ENCODE measurements around the gene CNOT10.
"Not testable (repeated sequence)": the region's sequence is repeated elsewhere in the genome, so short reads cannot be mapped to it uniquely, and the experiment has no call there.

Gene CNOT10

DNA sequence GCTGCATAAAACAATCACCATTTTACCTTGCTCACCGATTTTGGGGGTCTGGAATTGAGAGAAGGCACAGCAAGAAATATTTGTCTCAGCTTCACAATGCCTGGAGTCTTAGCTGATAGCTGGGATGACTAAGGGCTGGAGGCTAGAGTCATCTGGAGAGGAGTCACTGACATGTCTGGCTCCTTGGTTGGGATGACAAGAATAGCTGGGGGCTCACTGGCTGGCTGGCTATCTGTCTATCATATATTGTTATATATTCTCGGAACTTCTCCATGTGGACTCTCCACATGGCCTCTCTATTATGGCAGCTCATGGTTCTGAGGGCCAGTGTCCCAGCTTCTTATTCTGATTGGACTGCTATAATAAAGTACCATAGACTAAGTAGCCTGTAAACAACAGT is 112.8 kb downstream of the CNOT10 start:
- Histone ChIP-seq H3K9me3 (ENCODE audit: control insufficient read depth in 1 of 2, low read length in 2 of 2) (no peaks in the 10 kb centered on the region), H3K4me3 (ENCODE audit: low read depth in 1 of 2, low read length in 2 of 2) (no peak overlapping the region), H3K27ac (ENCODE audit: low read length) (no peak overlapping the region), H3K4me1 (ENCODE audit: control insufficient read depth in 1 of 2, insufficient read depth in 2 of 2, low read length in 2 of 2) (no peaks in the 10 kb centered on the region), H3K27me3 (ENCODE audit: low read depth, low read length) (no peaks in the 10 kb centered on the region), H3K36me3 (ENCODE audit: control insufficient read depth in 1 of 2, insufficient read depth in 2 of 2, low read length in 2 of 2) (no peaks in the 10 kb centered on the region)

DNA sequence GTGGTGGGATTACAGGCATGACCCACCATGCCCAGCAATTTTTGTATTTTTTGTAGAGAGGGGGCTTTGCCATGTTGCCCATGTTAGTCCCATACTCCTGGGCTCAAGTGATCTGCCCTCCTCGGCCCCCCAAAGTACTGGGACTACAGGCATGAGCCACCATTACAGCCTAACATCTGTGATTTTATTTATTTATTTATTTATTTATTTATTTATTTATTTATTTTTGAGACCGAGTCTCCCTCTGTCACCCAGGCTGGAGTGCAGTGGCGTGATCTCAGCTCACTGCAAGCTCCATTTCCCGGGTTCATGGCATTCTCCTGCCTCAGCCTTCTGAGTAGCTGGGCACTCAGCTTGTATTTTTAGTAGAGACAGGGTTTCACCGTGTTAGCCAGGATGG is 116.5 kb downstream of the CNOT10 start:
- H3K9me3 ChIP-seq (ENCODE audit: control insufficient read depth in 1 of 2, low read length in 2 of 2); H3K27me3 ChIP-seq (ENCODE audit: low read depth, low read length); H3K27ac ChIP-seq (ENCODE audit: low read length); H3K36me3 ChIP-seq (ENCODE audit: control insufficient read depth in 1 of 2, insufficient read depth in 2 of 2, low read length in 2 of 2); H3K4me1 ChIP-seq (ENCODE audit: control insufficient read depth in 1 of 2, insufficient read depth in 2 of 2, low read length in 2 of 2); H3K4me3 ChIP-seq (ENCODE audit: low read depth in 1 of 2, low read length in 2 of 2): not testable (repeated sequence)

DNA sequence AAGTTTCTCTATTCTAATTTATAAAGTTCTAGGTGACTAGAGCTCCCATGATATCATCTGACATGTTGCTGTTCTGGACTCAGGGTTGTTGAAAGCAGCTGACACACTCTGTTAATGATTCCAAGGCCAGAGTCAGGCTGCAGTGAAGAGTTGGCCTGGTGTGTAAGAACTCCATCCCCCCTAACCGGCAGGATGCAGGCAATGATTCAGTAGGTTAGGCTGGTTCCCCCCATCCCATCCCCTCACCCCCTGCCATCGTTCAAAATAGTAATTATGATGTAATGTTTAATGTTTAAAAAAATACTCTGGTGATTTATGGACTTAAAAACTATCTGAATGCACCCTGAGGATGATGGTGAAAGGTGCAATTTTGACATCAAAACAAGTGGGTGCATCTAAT is 128.2 kb downstream of the CNOT10 start:
- Histone ChIP-seq H3K27ac (ENCODE audit: low read length) (no peak overlapping the region), H3K4me3 (ENCODE audit: low read depth in 1 of 2, low read length in 2 of 2) (no peak overlapping the region), H3K36me3 (ENCODE audit: control insufficient read depth in 1 of 2, insufficient read depth in 2 of 2, low read length in 2 of 2) (no peaks in the 10 kb centered on the region), H3K27me3 (ENCODE audit: low read depth, low read length) (no peaks in the 10 kb centered on the region), H3K9me3 (ENCODE audit: control insufficient read depth in 1 of 2, low read length in 2 of 2) (no peaks in the 10 kb centered on the region), H3K4me1 (ENCODE audit: control insufficient read depth in 1 of 2, insufficient read depth in 2 of 2, low read length in 2 of 2) (peaks cover 0 to 17% of the 10 kb centered on the region in 2 donors)

DNA sequence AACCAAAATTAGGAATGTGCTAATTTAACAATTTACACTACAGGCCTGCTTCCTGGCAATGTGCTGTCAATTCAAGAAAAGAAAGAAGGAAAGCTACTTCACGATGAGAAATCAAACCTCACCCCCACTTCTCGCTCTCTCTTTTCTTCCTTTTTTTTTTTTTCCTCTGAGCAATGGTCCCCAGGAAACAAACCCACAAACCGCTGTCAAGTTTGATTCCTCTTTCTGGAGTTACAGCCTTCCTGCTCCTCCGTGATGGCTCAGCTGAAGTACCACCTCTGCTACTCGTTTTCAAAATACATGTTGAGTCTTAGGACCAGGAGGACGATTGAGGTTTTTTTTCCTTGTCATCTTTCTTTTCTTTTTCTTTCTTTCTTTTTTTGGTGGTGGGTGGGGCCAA is 129.4 kb downstream of the CNOT10 start:
- H3K27ac ChIP-seq (ENCODE audit: low read length) = no peak overlapping the region
- H3K36me3 ChIP-seq (ENCODE audit: control insufficient read depth in 1 of 2, insufficient read depth in 2 of 2, low read length in 2 of 2) = no peaks in the 10 kb centered on the region
- H3K9me3 ChIP-seq (ENCODE audit: control insufficient read depth in 1 of 2, low read length in 2 of 2) = peaks cover 0 to 2% of the 10 kb centered on the region in 2 donors
- H3K27me3 ChIP-seq (ENCODE audit: low read depth, low read length) = peaks cover 9% of the 10 kb centered on the region
- peaks cover 0 to 23% of the 10 kb centered on the region in 2 donors for H3K4me1 ChIP-seq (ENCODE audit: control insufficient read depth in 1 of 2, insufficient read depth in 2 of 2, low read length in 2 of 2)
- no peak overlapping the region for H3K4me3 ChIP-seq (ENCODE audit: low read depth in 1 of 2, low read length in 2 of 2)

DNA sequence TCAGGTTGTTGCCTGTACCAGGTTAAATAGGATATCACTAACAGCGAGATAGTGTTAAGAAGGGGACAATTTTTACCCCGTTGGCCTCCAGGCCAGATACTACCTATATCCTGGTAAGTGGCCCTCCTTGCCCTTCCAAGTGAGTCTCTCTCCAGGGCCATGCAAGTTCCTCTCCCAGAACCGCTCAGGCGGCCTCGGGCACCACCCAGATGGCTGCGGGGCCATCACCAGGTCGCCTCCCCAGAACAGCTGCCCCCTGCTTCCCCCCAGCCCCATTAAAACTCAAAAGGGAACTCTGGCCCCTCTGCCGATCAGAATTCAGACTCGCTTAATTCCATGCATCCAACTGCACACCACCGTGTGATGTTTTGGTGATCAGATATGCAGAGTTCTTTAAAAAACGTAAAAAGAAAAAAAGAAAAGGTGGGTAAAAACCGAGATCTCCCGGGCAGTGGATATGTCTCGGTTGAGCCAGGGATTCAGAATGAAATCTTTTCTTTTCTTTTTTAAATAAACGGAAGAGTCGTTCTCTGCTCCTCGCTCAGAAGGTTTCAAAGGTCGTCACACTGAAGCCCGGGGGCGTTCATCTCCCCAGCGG is 131.0 kb downstream of the CNOT10 start:
- no peaks in the 10 kb centered on the region for H3K36me3 ChIP-seq (ENCODE audit: control insufficient read depth in 1 of 2, insufficient read depth in 2 of 2, low read length in 2 of 2)
- H3K27ac ChIP-seq (ENCODE audit: low read length) = no peak overlapping the region
- H3K4me1 ChIP-seq (ENCODE audit: control insufficient read depth in 1 of 2, insufficient read depth in 2 of 2, low read length in 2 of 2) = peaks cover 0 to 23% of the 10 kb centered on the region in 2 donors
- no peak overlapping the region for H3K4me3 ChIP-seq (ENCODE audit: low read depth in 1 of 2, low read length in 2 of 2)
- peaks cover 24% of the 10 kb centered on the region for H3K27me3 ChIP-seq (ENCODE audit: low read depth, low read length)
- peaks cover 0 to 3% of the 10 kb centered on the region in 2 donors for H3K9me3 ChIP-seq (ENCODE audit: control insufficient read depth in 1 of 2, low read length in 2 of 2)

DNA sequence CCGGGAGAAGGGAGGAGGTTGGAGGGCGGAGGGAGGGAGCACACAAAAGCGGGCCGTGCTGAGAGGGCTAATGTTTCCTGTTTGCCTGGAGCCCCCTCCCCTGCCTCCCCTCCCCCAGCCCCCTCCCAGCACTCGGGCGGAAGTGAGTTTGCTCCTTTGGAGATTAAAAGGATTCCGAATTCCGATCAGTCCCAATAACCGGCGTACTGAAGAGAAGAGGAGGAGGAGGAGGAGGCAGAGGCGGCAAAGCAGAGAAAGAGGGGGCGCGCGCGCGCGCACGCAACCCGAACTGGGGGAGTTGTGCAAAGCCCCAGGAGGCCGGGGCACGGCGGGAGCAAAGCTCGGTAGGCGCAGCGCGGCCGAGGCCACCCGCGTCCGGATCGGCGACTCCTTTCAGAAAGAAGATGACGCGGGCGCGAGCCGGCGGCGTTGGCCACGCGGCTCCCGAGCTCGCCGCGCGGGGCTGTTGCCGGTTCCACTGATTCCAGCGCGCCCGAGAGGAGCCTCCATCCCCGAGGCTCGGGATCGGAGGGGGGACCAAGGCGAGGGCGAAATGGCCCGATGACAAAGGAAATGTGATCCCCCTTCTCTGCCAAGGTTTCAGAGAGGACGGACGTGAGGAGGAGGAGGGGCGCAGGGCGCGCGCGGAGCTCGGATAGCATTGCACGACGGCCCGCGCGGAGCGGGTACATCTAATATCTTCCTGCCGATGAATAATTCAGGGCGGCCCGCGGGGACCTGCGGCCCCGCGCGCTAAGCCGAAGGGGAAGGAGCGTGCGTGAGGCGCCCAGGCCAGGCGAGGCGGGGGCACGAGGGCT is 131.7 kb downstream of the CNOT10 start:
- Histone ChIP-seq H3K27me3 (ENCODE audit: low read depth, low read length) (peaks cover 30% of the 10 kb centered on the region), H3K27ac (ENCODE audit: low read length) (no peak overlapping the region), H3K4me1 (ENCODE audit: control insufficient read depth in 1 of 2, insufficient read depth in 2 of 2, low read length in 2 of 2) (peaks cover 0 to 23% of the 10 kb centered on the region in 2 donors), H3K9me3 (ENCODE audit: control insufficient read depth in 1 of 2, low read length in 2 of 2) (peaks cover 0 to 3% of the 10 kb centered on the region in 2 donors), H3K4me3 (ENCODE audit: low read depth in 1 of 2, low read length in 2 of 2) (peak overlapping the region; percentile 33 to 63), H3K36me3 (ENCODE audit: control insufficient read depth in 1 of 2, insufficient read depth in 2 of 2, low read length in 2 of 2) (no peaks in the 10 kb centered on the region)

DNA sequence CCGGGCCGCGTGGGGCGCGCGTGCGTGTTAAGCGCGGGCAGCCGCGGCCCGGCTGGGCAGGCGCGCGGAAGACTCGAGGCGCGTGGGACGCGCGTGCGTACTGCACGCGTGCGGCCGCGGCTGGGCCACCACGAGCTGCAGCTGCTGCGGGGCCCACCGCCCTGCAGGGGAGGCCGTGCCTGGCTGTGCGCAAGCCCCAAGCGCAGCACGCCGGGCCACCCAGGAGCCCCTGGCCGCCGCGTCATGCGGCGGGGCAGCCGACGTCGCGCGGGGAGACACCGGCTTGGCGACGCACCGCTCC is 132.2 kb downstream of the CNOT10 start:
- Histone ChIP-seq H3K27ac (ENCODE audit: low read length) (no peak overlapping the region), H3K9me3 (ENCODE audit: control insufficient read depth in 1 of 2, low read length in 2 of 2) (peaks cover 0 to 3% of the 10 kb centered on the region in 2 donors), H3K27me3 (ENCODE audit: low read depth, low read length) (peaks cover 35% of the 10 kb centered on the region), H3K36me3 (ENCODE audit: control insufficient read depth in 1 of 2, insufficient read depth in 2 of 2, low read length in 2 of 2) (no peaks in the 10 kb centered on the region), H3K4me1 (ENCODE audit: control insufficient read depth in 1 of 2, insufficient read depth in 2 of 2, low read length in 2 of 2) (peaks cover 0 to 23% of the 10 kb centered on the region in 2 donors), H3K4me3 (ENCODE audit: low read depth in 1 of 2, low read length in 2 of 2) (peak overlapping the region in 1 of 2 donors; percentile 63)

DNA sequence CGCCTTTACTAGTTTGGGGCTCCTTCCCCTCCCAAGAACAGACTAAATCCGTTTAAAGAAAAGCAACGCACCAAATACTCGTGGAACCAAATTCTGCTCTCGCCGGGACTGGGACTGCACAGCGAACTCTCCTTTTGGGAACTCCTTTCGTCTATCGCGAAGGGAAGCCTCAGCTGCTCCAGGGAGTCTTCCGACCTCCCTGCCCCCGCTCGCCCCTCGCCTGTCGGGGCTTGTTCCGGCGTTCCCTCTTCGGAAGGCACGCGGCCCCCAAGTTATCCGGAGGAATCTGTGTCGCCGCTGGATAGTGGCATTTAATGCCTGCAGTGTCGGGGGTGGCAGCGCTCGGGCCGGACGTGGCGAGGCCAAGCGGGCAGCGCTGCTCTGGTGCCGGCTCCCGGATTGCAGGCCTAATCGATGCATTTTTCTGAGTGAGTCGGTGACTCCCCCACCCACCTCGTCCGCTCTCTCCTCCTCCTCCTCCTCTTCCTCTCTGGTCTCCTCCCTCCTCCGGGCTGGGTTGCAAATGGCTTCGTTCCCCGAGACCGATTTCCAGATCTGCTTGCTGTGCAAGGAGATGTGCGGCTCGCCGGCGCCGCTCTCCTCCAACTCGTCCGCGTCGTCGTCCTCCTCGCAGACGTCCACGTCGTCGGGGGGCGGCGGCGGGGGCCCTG is 132.7 kb downstream of the CNOT10 start, which contains the start of gene TRIM71:
TRIM71 (plus strand) TSS at position 440 of the 671 bp plus-strand sequence; CDS start at position 524, 84 bp downstream.
- peaks cover 36% of the 10 kb centered on the region for H3K27me3 ChIP-seq (ENCODE audit: low read depth, low read length)
- no peak within 1 kb of the TSS for H3K27ac ChIP-seq (ENCODE audit: low read length)
- H3K9me3 ChIP-seq (ENCODE audit: control insufficient read depth in 1 of 2, low read length in 2 of 2) = peaks cover 0 to 3% of the 10 kb centered on the region in 2 donors
- H3K4me1 ChIP-seq (ENCODE audit: control insufficient read depth in 1 of 2, insufficient read depth in 2 of 2, low read length in 2 of 2) = peaks cover 0 to 23% of the 10 kb centered on the region in 2 donors
- H3K36me3 ChIP-seq (ENCODE audit: control insufficient read depth in 1 of 2, insufficient read depth in 2 of 2, low read length in 2 of 2) = no peaks in the 10 kb centered on the region
- H3K4me3 ChIP-seq (ENCODE audit: low read depth in 1 of 2, low read length in 2 of 2) = peak within 1 kb of the TSS; percentile 33 to 63

DNA sequence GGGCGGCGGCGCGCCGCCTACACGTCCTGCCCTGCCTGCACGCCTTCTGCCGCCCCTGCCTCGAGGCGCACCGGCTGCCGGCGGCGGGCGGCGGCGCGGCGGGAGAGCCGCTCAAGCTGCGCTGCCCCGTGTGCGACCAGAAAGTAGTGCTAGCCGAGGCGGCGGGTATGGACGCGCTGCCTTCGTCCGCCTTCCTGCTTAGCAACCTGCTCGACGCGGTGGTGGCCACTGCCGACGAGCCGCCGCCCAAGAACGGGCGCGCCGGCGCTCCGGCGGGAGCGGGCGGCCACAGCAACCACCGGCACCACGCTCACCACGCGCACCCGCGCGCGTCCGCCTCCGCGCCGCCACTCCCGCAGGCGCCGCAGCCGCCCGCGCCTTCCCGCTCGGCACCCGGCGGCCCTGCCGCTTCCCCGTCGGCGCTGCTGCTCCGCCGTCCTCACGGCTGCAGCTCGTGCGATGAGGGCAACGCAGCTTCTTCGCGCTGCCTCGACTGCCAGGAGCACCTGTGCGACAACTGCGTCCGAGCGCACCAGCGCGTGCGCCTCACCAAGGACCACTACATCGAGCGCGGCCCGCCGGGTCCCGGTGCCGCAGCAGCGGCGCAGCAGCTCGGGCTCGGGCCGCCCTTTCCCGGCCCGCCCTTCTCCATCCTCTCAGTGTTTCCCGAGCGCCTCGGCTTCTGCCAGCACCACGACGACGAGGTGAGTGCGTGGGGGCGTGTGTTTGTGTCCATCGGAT is 133.4 kb downstream of the CNOT10 start:
- peak overlapping the region in 1 of 2 donors; percentile 63 for H3K4me3 ChIP-seq (ENCODE audit: low read depth in 1 of 2, low read length in 2 of 2)
- H3K27me3 ChIP-seq (ENCODE audit: low read depth, low read length) = peaks cover 36% of the 10 kb centered on the region

DNA sequence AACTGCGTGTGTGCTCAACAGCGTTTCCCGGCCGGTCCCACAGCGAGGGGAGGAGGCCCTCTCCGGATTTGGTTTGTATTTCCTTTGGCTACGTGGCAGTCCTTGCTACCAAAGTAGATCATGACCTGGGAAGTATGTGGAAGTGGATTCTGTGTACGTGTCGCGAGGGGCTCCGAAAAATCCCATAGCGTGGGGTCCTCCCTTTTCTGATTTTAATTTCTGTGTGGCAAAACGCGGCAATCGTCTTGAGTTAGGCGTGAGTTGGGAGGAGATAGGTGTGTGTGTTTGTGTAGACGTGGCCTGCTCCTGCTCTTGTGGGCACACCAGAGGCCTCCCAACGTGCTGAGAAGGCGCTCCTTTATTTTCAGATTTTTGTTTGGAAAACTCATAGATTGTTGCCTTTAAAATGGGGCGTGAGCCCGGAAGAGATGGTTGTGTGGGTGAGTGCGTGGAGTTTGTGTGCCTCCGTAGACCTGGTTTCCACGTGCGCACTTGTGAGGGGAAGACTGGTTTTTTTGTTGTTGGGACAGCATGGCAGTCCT is 134.1 kb downstream of the CNOT10 start:
- Histone ChIP-seq H3K4me1 (ENCODE audit: control insufficient read depth in 1 of 2, insufficient read depth in 2 of 2, low read length in 2 of 2) (peaks cover 0 to 23% of the 10 kb centered on the region in 2 donors), H3K36me3 (ENCODE audit: control insufficient read depth in 1 of 2, insufficient read depth in 2 of 2, low read length in 2 of 2) (no peaks in the 10 kb centered on the region), H3K27ac (ENCODE audit: low read length) (no peak overlapping the region), H3K4me3 (ENCODE audit: low read depth in 1 of 2, low read length in 2 of 2) (no peak overlapping the region), H3K27me3 (ENCODE audit: low read depth, low read length) (peaks cover 36% of the 10 kb centered on the region), H3K9me3 (ENCODE audit: control insufficient read depth in 1 of 2, low read length in 2 of 2) (peaks cover 0 to 3% of the 10 kb centered on the region in 2 donors)

More for the DNA sequence above, 133.4 kb downstream of the CNOT10 start:
- no peak overlapping the region for H3K27ac ChIP-seq (ENCODE audit: low read length)
- peaks cover 0 to 23% of the 10 kb centered on the region in 2 donors for H3K4me1 ChIP-seq (ENCODE audit: control insufficient read depth in 1 of 2, insufficient read depth in 2 of 2, low read length in 2 of 2)
- peaks cover 0 to 3% of the 10 kb centered on the region in 2 donors for H3K9me3 ChIP-seq (ENCODE audit: control insufficient read depth in 1 of 2, low read length in 2 of 2)
- H3K36me3 ChIP-seq (ENCODE audit: control insufficient read depth in 1 of 2, insufficient read depth in 2 of 2, low read length in 2 of 2) = no peaks in the 10 kb centered on the region
